ENCODE measurements around the gene AATK.

Gene AATK

GRCh38 chr17:81115219-81115618, 50.8 kb downstream of the AATK start:
- intact Hi-C loops (cut with DNase I; ENCODE audit: low total_unique reads): no loop called here
- Histone ChIP-seq H3K27me3 (peaks cover 0 to 52% of the 10 kb centered on the region in 2 donors), H3K4me1 (peaks cover 0 to 20% (median 8%) of the 10 kb centered on the region in 4 donors), H3K4me3 (no peak overlapping the region), H3K9me3 (no peaks in the 10 kb centered on the region), H3K27ac (no peak overlapping the region), H3K36me3 (peaks cover 0 to 26% (median 7%) of the 10 kb centered on the region in 3 donors)
- TF ChIP-seq, protein P1, sequence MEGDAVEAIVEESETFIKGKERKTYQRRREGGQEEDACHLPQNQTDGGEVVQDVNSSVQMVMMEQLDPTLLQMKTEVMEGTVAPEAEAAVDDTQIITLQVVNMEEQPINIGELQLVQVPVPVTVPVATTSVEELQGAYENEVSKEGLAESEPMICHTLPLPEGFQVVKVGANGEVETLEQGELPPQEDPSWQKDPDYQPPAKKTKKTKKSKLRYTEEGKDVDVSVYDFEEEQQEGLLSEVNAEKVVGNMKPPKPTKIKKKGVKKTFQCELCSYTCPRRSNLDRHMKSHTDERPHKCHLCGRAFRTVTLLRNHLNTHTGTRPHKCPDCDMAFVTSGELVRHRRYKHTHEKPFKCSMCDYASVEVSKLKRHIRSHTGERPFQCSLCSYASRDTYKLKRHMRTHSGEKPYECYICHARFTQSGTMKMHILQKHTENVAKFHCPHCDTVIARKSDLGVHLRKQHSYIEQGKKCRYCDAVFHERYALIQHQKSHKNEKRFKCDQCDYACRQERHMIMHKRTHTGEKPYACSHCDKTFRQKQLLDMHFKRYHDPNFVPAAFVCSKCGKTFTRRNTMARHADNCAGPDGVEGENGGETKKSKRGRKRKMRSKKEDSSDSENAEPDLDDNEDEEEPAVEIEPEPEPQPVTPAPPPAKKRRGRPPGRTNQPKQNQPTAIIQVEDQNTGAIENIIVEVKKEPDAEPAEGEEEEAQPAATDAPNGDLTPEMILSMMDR (IDR thresholded peaks at IDR 0.05): no peak
- no peak for DNase-seq

DNA sequence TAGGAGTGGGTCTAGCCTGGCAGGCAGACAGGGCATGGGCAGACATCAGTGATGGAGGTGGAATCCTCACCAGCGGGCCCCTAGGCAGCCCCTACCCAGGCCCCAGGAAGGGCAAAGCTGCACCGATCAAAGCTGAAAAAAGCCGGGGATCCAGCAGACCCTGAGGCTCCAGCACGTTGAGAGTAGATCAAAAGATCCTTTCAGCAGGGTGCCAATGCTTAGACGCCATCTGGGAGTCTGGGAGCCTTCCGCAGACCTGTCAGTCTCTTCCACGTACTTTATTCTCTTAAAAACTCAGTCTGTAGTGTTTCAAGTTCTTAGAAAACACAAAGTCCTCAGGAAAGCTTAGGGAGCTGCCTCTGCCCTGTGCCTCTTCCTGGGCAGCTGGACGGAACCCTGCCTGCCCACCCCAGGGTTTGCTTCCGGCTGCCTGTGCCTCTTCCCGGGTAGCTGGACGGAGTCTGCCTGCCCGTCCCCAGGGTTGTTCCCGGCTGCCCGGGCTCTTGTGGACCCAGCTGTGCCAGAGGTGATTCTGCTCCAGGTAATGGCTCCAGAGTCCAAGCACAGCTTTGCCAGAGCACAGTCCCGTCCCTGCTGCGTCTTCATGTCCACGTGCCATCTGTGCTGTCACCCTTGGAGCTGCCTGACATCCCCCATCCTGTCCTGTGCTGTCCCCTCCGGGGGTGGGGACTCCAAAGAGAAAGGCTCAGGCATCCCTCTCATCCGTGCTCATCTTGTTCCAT, 51.5 kb downstream of the AATK start:
- H3K4me3 ChIP-seq: no peak overlapping the region
- H3K36me3 ChIP-seq: peaks cover 0 to 29% (median 11%) of the 10 kb centered on the region in 3 donors
- H3K27ac ChIP-seq: no peak overlapping the region
- peaks cover 0 to 45% of the 10 kb centered on the region in 2 donors for H3K27me3 ChIP-seq
- H3K9me3 ChIP-seq: no peaks in the 10 kb centered on the region
- peaks cover 0 to 18% (median 7%) of the 10 kb centered on the region in 4 donors for H3K4me1 ChIP-seq
- intact Hi-C loops (cut with DNase I; ENCODE audit: low total_unique reads): no loop called here
- no peak for DNase-seq
- TF ChIP-seq, protein P1 (IDR thresholded peaks at IDR 0.05): no peak

- Histone ChIP-seq H3K27ac (no peak overlapping the region), H3K9me3 (no peaks in the 10 kb centered on the region), H3K27me3 (peaks cover 0 to 33% of the 10 kb centered on the region in 2 donors), H3K36me3 (peaks cover 0 to 32% (median 13%) of the 10 kb centered on the region in 3 donors), H3K4me1 (peaks cover 0 to 5% (median 0%) of the 10 kb centered on the region in 4 donors), H3K4me3 (no peak overlapping the region)
- DNase-seq: no peak
- intact Hi-C loops (cut with DNase I; ENCODE audit: low total_unique reads): no loop called here
- TF ChIP-seq, protein P1 (IDR thresholded peaks at IDR 0.05): no peak
These were observed 52.8 kb downstream of the AATK start for GRCh38 chr17:81113158-81113724.

DNA sequence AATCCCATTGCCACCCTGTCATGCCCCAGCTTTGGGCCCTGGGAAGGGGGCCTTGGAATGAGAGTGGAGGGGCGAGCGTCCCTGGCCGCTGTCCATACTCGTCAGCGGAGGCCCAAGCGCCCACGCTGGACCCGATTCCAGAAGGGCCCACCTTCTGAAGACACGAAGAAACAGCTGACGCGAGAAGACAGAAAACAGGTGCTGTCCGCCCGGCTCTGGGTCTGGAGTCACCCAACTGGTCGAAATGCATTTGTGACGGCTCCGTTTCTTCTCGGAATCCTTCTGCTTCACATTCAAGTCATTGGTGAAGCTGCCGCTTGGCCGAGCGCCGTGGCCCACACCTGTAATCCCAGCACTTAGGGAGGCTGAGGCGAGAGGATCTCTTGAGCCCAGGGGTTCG, 53.6 kb downstream of the AATK start:
- H3K9me3 ChIP-seq: no peaks in the 10 kb centered on the region
- DNase-seq: no peak
- peaks cover 0 to 32% (median 13%) of the 10 kb centered on the region in 3 donors for H3K36me3 ChIP-seq
- intact Hi-C loops (cut with DNase I; ENCODE audit: low total_unique reads): no loop called here
- no peak overlapping the region for H3K27ac ChIP-seq
- peaks cover 0 to 25% of the 10 kb centered on the region in 2 donors for H3K27me3 ChIP-seq
- H3K4me3 ChIP-seq: no peak overlapping the region
- TF ChIP-seq, protein P1 (IDR thresholded peaks at IDR 0.05): no peak
- H3K4me1 ChIP-seq: peaks cover 0 to 5% (median 0%) of the 10 kb centered on the region in 4 donors

- Histone ChIP-seq H3K36me3 (peaks cover 0 to 41% (median 15%) of the 10 kb centered on the region in 3 donors), H3K27me3 (peaks cover 0 to 13% of the 10 kb centered on the region in 2 donors), H3K27ac (no peak overlapping the region), H3K9me3 (no peaks in the 10 kb centered on the region), H3K4me3 (no peak overlapping the region), H3K4me1 (no peaks in the 10 kb centered on the region)
- TF ChIP-seq, protein P1 (IDR thresholded peaks at IDR 0.05): no peak
- intact Hi-C loops (cut with DNase I; ENCODE audit: low total_unique reads): no loop called here
- DNase-seq: no peak
These were observed 55.0 kb downstream of the AATK start for GRCh38 chr17:81111066-81111465.
